Measurements from ENCODE around the gene NACC2.

The NACC2 gene

GRCh38 chr9:136098844-136099243, 3.8 kb upstream of the NACC2 start:
- H3K4me3 ChIP-seq (ENCODE audit: low read depth, low read length) = no peak overlapping the region
- no peak for DNase-seq (ENCODE audit: low read depth)
- TF ChIP-seq CTCF (IDR thresholded peaks at IDR 0.05; ENCODE audit: control insufficient read depth, extremely low read depth, insufficient read depth) = no peak

- TF ChIP-seq CTCF (IDR thresholded peaks at IDR 0.05; ENCODE audit: control insufficient read depth, extremely low read depth, insufficient read depth) = no peak
- no peak for DNase-seq (ENCODE audit: low read depth)
- H3K4me3 ChIP-seq (ENCODE audit: low read depth, low read length) = no peak overlapping the region
Observed at GRCh38 chr9:136098210-136098609, 3.1 kb upstream of the NACC2 start.

GRCh38 chr9:136096505-136097001, 1.5 kb upstream of the NACC2 start:
- no peak for DNase-seq (ENCODE audit: low read depth)
- TF ChIP-seq CTCF (IDR thresholded peaks at IDR 0.05; ENCODE audit: control insufficient read depth, extremely low read depth, insufficient read depth) = no peak
- H3K4me3 ChIP-seq (ENCODE audit: low read depth, low read length) = peak overlapping the region; percentile 50

- TF ChIP-seq CTCF (IDR thresholded peaks at IDR 0.05; ENCODE audit: control insufficient read depth, extremely low read depth, insufficient read depth) = no peak
- H3K4me3 ChIP-seq (ENCODE audit: low read depth, low read length) = peak overlapping the region; percentile 58
- DNase-seq (ENCODE audit: low read depth) = no peak
Observed at GRCh38 chr9:136093995-136094881, 851 bp downstream of the NACC2 start.

- no peak overlapping the region for H3K4me3 ChIP-seq (ENCODE audit: low read depth, low read length)
- DNase-seq (ENCODE audit: low read depth) = no peak
- no peak for TF ChIP-seq CTCF (IDR thresholded peaks at IDR 0.05; ENCODE audit: control insufficient read depth, extremely low read depth, insufficient read depth)
Observed at GRCh38 chr9:136093346-136093986, 1.6 kb downstream of the NACC2 start.

GRCh38 chr9:136092741-136093140, 2.3 kb downstream of the NACC2 start:
- H3K4me3 ChIP-seq (ENCODE audit: low read depth, low read length) = no peak overlapping the region
- peak; percentile 20; the same call in 1 of the 2 replicates for TF ChIP-seq CTCF (IDR thresholded peaks at IDR 0.05; ENCODE audit: control insufficient read depth, extremely low read depth, insufficient read depth)
- no peak for DNase-seq (ENCODE audit: low read depth)

All from LNCaP clone FGC (cell line).